Measurements from ENCODE around the gene DNAI1.

DNAI1 gene

DNA sequence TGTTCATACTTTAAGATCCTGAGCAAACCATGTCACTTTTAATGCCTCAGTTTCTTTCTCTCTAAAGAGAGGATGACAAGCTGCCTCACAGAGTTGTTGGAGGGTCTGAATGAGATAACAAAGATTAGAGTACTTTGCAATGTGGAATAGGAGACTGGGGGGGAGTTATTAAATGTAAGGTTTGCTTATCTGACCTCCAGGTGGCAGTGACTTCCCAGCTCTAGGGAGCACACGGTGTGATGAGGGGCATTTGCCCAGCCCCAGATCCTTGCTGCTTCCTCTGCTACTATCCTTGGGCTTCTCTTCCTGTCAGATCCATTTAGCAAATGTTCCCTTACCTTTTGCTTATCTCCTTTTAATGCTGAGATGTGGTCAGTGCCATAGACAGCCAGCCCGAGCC, 33.4 kb downstream of the DNAI1 start:
- H3K4me1 Mint-ChIP-seq = no peaks in the 10 kb centered on the region
- H3K9me3 Mint-ChIP-seq = no peaks in the 10 kb centered on the region
- no peak overlapping the region for H3K4me3 Mint-ChIP-seq
- no peaks in the 10 kb centered on the region for H3K36me3 Mint-ChIP-seq
- DNase-seq (ENCODE audit: low spot score in 2 of 2) (no peak), ATAC-seq (no peak)
- no peak overlapping the region for H3K27ac Mint-ChIP-seq

DNA sequence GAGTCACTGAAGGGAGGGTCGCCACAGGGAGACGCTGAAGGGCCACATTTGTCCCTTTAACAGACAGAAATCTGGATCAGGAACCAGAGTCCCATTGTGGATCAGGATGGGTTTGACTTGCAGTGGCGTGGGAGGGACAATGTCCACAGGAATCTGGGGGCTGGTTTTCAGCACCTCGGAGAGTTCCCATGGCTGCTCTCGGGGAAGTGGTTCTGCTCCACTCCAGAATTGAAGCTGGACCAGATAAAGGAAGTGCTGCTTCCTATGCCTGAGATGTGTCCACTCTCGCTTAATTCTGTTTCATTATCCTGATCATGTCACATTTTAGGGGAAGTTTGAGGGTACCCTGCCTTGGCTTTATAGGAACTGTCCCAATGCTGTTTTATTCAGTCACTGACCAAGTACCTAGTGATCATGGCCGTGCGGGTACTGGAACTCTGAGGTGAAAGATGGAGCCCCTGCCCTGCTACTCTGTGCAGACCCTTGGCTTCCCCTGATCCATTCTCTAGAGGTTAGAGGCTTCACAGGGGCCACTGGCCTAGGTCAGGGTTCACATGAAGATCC, 35.4 kb downstream of the DNAI1 start:
- H3K27ac Mint-ChIP-seq = no peak overlapping the region
- H3K36me3 Mint-ChIP-seq = no peaks in the 10 kb centered on the region
- ATAC-seq (no peak), DNase-seq (ENCODE audit: low spot score in 2 of 2) (no peak)
- no peak overlapping the region for H3K4me3 Mint-ChIP-seq
- H3K9me3 Mint-ChIP-seq = no peaks in the 10 kb centered on the region
- no peaks in the 10 kb centered on the region for H3K4me1 Mint-ChIP-seq

DNA sequence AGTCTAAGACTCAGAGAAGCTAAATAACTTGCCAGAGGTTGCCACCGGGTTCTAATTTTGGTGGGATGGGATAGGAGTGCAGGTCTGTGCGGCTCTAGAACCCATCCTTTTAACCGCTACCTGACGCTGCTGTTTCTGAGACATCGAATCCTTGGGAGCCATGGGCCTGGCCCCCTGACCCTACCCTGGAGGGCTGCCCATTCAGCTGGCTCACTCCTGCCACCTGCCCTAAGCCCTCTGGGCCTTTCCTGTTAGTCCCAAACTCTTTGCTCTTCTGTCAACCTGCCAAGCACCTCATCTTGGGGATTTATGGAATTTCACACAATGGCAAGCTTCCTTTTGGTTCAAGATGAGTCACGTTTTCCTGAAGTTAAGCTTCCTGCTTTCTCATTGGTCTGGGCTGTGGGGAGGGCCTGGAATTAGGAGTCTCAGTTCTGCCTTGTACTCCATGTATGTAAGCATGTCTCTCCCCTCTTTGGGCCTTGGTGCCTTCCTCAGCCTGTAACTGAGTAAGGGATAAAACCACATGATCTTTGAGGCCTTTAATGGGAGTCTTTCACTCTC, 37.6 kb downstream of the DNAI1 start:
- Mint-ChIP-seq H3K27ac (no peak overlapping the region), H3K36me3 (no peaks in the 10 kb centered on the region), H3K4me1 (peaks cover 15% of the 10 kb centered on the region), H3K9me3 (no peaks in the 10 kb centered on the region), H3K4me3 (no peak overlapping the region)
- no peak for ATAC-seq
- no peak for DNase-seq (ENCODE audit: low spot score in 2 of 2)

DNA sequence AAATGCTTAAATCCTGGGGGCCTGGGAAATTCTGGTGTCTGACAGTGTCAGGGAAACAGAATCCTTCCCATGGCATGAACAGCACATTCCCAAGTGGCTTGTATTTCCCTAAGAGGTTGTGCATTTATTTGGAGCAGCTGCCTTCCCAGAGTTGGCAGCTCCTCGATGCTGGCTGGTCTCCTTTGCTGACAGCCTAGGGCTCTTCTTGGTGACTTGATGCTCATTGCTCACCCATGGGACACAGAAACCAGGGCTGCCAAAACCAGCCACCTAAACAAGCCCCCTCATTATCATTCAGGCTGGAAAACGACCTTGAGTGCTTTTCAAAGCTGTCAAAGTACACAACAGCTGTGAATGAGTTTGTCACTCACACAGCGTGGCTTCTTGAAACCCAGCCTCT, 39.9 kb downstream of the DNAI1 start:
- Mint-ChIP-seq H3K4me3 (no peak overlapping the region), H3K27ac (no peak overlapping the region), H3K9me3 (no peaks in the 10 kb centered on the region), H3K4me1 (peaks cover 15% of the 10 kb centered on the region), H3K36me3 (no peaks in the 10 kb centered on the region)
- ATAC-seq (no peak), DNase-seq (ENCODE audit: low spot score in 2 of 2) (no peak)

DNA sequence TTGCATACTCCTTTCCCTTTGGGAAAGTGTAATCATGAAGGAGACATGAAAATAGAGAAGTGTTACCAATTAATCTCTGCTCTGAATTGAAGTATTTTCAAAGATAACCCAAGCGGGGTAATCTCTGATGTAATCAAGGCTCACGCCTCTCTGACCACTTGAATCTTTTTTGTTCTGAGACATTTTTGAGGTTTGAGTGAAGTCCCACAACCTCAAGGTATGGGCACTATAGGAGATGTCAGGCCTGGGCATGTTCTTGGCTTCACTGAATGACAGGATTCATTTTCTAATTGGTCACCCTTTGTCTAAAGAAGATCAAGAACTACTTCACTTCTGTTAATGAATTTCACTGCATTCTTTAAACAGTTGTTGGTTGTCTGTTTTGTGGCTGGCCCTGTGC, 40.5 kb downstream of the DNAI1 start:
- Mint-ChIP-seq H3K27ac (no peak overlapping the region), H3K36me3 (no peaks in the 10 kb centered on the region), H3K4me1 (peaks cover 15% of the 10 kb centered on the region), H3K9me3 (no peaks in the 10 kb centered on the region), H3K4me3 (no peak overlapping the region)
- DNase-seq (ENCODE audit: low spot score in 2 of 2) = no peak
- ATAC-seq = no peak

DNA sequence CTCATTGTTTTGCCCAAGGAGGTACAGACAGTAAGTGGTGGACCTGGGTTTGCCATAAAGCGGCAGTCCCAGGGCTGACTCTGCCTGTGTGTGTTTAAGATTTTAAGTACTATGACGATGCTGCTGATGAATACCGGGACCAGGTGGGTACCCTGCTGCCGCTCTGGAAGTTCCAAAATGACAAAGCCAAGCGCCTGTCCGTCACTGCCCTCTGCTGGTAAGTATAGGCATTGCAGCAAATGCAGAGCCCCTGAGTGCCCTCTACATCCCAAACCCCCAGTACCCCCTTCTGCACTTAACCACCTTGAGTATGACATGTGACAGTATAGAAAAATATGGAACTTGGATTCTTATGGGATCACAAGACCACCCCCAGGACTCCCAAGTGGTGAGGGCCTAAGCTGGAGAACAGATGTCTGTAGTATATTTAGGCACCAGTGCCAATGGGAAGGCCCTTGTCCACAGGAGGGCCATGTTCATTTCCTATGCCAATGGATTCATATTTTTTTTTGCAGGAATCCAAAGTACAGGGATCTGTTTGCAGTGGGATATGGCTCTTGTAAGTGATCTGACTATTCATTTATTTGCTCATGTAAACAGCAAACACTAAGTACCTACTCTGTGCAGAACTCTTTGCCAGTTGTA, 42.1 kb downstream of the DNAI1 start:
- Mint-ChIP-seq H3K36me3 (no peaks in the 10 kb centered on the region), H3K9me3 (no peaks in the 10 kb centered on the region), H3K4me1 (peaks cover 15% of the 10 kb centered on the region), H3K27ac (no peak overlapping the region), H3K4me3 (no peak overlapping the region)
- DNase-seq (ENCODE audit: low spot score in 2 of 2) = peak; percentile 79 to 92
- ATAC-seq = peak; percentile 92

DNA sequence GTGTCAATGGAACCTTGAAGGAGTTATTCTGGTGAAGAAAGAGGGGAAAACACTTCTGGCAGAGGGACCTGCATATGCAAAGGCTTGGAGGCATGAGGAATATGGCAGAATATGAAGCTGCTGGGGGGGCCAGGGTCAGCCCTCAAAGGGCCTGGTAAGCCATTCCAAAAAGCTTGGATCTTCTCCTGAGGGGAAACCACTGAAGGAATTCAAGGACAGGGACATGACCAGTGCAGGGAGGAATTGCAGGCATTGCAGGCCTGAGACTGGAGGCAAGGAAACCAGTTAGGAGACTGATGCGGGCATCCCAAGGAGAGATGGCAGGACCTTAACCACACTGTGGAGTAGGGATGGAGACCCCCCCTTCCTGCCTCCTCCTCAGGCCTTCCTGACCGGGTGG, 42.8 kb downstream of the DNAI1 start:
- H3K27ac Mint-ChIP-seq = no peak overlapping the region
- H3K4me1 Mint-ChIP-seq = peaks cover 15% of the 10 kb centered on the region
- ATAC-seq (no peak), DNase-seq (ENCODE audit: low spot score in 2 of 2) (no peak)
- no peaks in the 10 kb centered on the region for H3K36me3 Mint-ChIP-seq
- H3K4me3 Mint-ChIP-seq = no peak overlapping the region
- H3K9me3 Mint-ChIP-seq = no peaks in the 10 kb centered on the region

DNA sequence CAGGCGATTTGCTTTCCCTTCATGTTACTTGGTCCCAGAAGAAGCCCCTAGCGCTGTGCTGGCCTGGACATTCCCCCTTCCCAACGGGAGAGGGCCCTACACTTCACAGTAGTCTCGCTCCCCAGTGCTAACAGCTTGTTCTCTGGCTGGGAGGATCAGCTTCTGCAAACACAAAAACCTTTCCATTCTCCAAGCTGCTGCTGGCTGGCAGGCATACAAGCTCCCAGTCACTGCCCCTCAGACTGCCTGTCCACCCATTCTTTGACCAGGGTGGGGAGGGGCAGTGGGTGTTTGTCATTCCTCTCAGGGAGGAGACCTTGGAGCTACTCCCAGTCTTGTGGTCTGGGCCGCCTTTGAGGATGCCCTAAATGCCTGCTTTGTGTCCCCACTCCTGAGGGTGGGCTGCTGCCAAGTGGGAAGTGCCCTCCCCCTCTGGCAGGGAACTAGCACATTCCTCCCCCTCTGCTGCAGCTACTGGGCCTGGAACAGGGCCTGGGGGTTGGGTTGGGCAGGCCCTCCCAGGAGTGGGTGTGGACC, 43.4 kb downstream of the DNAI1 start:
- ATAC-seq (no peak), DNase-seq (ENCODE audit: low spot score in 2 of 2) (no peak)
- Mint-ChIP-seq H3K4me1 (peaks cover 15% of the 10 kb centered on the region), H3K27ac (no peak overlapping the region), H3K9me3 (no peaks in the 10 kb centered on the region), H3K36me3 (no peaks in the 10 kb centered on the region), H3K4me3 (no peak overlapping the region)

DNA sequence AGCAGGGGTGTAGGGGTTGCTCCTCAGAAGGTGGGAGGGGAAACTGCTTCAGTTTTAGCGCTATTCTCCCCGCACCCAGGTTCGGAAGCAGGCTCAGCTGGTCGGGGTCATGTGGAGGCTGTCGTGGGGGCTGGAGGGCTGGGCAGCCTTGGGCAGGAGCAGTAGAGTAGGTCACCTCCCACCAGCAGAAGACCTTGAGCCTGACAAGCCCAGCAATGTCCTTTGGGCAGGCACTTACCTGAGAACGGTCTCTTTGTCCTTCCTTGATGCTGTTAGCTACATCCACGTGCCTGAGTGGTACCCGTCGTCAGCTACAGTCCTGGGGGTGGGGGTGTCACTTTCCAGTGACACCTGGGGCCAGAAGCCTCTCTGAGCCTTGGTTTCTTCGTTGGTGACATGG, 43.9 kb downstream of the DNAI1 start:
- Mint-ChIP-seq H3K9me3 (no peaks in the 10 kb centered on the region), H3K4me1 (peaks cover 15% of the 10 kb centered on the region), H3K36me3 (no peaks in the 10 kb centered on the region), H3K27ac (no peak overlapping the region), H3K4me3 (no peak overlapping the region)
- no peak for ATAC-seq
- no peak for DNase-seq (ENCODE audit: low spot score in 2 of 2)

DNA sequence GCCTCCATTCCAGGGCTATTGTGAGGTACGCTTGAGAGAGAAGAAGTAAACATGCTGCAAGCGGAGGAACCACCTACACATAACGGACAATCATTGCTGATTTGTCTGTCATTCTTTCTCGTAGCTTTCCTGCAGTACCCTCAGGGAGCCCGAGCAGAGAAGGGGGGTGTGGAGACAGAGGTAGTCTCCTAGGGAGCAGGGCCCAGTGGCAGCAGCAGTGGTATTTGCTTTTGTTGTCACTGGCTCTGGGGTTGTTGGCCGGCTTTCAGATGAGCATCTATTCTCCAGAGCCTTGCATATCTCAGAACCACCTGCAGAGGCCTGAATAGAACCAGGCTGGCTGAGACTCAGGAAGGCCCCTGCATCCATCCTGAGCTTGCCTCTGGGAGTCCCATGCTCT, 44.3 kb downstream of the DNAI1 start:
- Mint-ChIP-seq H3K27ac (no peak overlapping the region), H3K4me1 (peaks cover 15% of the 10 kb centered on the region), H3K4me3 (no peak overlapping the region), H3K9me3 (no peaks in the 10 kb centered on the region), H3K36me3 (no peaks in the 10 kb centered on the region)
- DNase-seq (ENCODE audit: low spot score in 2 of 2) (no peak), ATAC-seq (no peak)

DNA sequence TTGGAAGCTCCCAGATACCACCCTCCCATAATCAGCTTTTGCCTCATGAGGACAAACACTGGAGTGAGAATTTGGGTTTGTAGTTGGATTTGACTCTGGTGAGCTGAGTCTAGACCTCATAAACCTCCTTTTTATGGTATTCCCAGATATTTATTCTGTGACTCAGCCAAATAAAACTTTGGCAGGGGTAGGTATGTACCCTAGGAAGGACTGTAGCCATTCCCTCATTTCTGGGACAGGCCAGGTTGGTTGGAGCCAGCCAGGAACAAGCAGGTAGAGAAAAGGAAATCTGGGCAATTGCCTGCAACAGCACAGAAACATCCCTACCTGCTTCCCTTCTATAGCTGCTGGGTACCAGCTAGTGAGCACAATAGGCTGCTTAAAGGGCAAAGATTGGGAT, 44.8 kb downstream of the DNAI1 start:
- no peak for ATAC-seq

DNA sequence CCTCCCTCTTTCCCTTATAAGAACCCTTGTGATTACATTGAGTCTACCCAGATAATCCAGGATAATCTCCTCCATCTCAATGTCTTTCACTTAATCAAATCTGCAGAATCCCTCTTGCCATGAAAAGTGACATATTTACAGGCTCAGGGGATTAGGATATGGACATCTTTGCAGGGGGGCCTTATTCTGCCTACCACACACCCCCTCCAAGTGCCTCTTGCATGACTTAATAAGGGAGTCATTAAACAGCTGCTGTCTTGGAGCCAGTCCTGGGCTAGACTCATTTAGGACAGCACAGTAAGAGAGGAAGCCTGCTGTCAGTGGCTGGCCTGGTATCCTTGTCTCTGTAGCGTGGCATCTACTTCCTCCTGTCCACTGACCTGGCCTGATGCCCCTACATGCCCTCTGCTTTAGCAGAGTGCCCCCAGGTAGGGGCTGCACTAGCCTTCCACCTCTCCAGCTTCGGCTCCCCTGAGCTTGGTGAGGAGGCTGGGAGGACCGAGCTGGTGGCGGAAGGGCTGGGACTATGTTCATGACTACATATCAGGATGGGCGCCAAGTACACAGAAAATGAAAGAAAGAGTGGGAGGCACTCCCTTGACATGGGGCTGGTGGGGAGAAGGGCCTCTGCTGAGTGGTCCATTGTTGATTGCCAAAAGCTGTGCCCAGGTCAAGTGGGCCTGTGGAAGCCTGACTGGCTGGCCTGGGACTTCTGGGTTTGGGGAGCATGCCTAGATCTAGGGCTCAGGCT, 46.9 kb downstream of the DNAI1 start:
- DNase-seq (ENCODE audit: low spot score in 2 of 2) = no peak
- H3K9me3 Mint-ChIP-seq = no peaks in the 10 kb centered on the region
- no peaks in the 10 kb centered on the region for H3K36me3 Mint-ChIP-seq
- H3K4me1 Mint-ChIP-seq = peaks cover 2% of the 10 kb centered on the region
- no peak overlapping the region for H3K27ac Mint-ChIP-seq
- H3K4me3 Mint-ChIP-seq = no peak overlapping the region
- ATAC-seq = no peak

More for the DNA sequence above, 44.8 kb downstream of the DNAI1 start:
- Mint-ChIP-seq H3K4me1 (peaks cover 15% of the 10 kb centered on the region), H3K4me3 (no peak overlapping the region), H3K36me3 (no peaks in the 10 kb centered on the region), H3K9me3 (no peaks in the 10 kb centered on the region), H3K27ac (no peak overlapping the region)
- DNase-seq (ENCODE audit: low spot score in 2 of 2) = no peak

DNA sequence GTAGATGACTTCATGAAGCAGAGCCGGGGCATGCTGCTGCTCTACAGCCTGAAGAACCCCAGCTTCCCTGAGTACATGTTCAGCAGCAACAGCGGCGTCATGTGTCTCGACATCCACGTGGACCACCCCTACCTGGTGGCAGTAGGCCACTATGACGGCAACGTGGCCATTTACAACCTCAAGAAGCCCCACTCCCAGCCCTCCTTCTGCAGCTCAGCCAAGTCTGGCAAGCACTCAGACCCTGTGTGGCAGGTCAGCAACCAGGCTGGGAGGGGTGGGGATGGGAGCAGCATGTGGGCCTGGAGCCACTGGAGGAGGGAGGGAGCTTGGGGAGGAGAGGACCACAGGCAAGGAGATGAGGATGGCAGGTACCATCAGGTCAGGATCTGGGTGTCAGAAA, 48.0 kb downstream of the DNAI1 start:
- H3K4me3 Mint-ChIP-seq = no peak overlapping the region
- DNase-seq (ENCODE audit: low spot score in 2 of 2) (no peak), ATAC-seq (no peak)
- no peaks in the 10 kb centered on the region for H3K4me1 Mint-ChIP-seq
- H3K36me3 Mint-ChIP-seq = no peaks in the 10 kb centered on the region
- H3K27ac Mint-ChIP-seq = no peak overlapping the region
- no peaks in the 10 kb centered on the region for H3K9me3 Mint-ChIP-seq

DNA sequence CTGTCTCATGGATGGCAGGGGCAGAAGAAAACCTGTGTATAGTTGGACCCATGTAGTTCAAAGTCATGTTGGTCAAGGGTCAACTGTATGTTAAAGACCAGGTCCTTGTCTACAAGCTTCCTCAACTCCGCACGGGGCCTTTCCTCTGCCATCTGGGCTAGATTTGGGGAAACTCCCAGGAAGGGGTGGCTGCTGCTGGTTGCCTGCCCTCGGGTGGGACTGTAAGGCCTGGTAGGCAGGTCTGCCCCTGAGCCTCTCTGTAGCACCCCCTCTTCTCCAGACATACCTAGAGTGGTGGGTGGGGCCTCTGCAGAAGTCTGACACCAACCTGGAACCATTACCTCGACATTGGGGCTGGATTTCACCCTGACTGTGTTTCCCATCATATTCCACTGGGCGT, 49.0 kb downstream of the DNAI1 start:
- H3K36me3 Mint-ChIP-seq = no peaks in the 10 kb centered on the region
- no peak overlapping the region for H3K4me3 Mint-ChIP-seq
- H3K4me1 Mint-ChIP-seq = no peaks in the 10 kb centered on the region
- DNase-seq (ENCODE audit: low spot score in 2 of 2) (no peak), ATAC-seq (no peak)
- no peaks in the 10 kb centered on the region for H3K9me3 Mint-ChIP-seq
- no peak overlapping the region for H3K27ac Mint-ChIP-seq

DNA sequence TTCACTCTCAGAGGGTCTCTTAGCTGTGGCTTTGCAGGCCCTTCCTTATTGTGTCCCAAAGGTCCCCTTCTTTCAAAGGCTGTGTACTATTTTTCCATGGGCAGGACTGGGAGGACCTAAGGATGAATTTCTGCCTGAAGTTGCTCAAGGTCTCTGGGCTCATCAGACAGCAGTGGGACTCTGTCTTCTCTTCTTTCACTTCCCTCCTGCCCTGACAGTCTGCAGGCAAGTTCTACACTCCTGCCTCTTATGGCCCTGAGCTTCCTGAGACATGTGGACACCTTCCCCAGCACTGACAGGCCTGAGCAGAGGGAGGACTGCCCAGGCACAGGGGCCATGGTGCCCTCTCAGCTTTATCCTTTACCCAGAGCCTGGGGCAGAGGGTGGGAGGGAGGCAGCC, 49.4 kb downstream of the DNAI1 start:
- no peaks in the 10 kb centered on the region for H3K4me1 Mint-ChIP-seq
- H3K36me3 Mint-ChIP-seq = no peaks in the 10 kb centered on the region
- no peak overlapping the region for H3K27ac Mint-ChIP-seq
- peak; percentile 4 for ATAC-seq
- DNase-seq (ENCODE audit: low spot score in 2 of 2) = no peak
- H3K4me3 Mint-ChIP-seq = no peak overlapping the region
- no peaks in the 10 kb centered on the region for H3K9me3 Mint-ChIP-seq

DNA sequence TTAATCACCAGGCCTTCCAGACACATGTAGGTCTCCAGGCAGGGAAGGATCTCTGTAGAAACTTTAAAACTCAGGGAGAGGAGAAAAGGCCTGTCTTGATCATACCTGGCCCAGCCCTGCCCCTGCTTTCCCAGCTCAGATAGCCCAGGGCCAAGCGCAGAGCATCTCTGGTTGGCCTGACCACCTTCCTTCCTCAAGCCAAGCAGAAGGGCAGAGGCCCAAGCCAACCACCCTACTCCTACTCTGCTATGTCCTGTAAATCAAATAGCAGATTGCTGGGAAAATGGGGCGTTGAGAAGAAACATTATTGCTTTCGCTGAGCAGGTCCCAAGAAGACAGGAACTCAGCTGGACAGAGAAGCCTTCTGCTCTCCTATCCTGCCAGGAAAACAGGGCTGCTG, 49.9 kb downstream of the DNAI1 start:
- H3K9me3 Mint-ChIP-seq = no peaks in the 10 kb centered on the region
- ATAC-seq = no peak
- H3K4me1 Mint-ChIP-seq = no peaks in the 10 kb centered on the region
- DNase-seq (ENCODE audit: low spot score in 2 of 2) = no peak
- H3K27ac Mint-ChIP-seq = no peak overlapping the region
- no peak overlapping the region for H3K4me3 Mint-ChIP-seq
- H3K36me3 Mint-ChIP-seq = no peaks in the 10 kb centered on the region

Data from stimulated activated effector memory CD8-positive, alpha-beta T cell treated with anti-CD3 and anti-CD28 coated beads, Interleukin-12 subunit alpha, Interleukin-12 subunit beta, amount 100 ng/mL, for 72 hours (primary cell).